ENCODE results near the gene EXOC3L1. TPM values are rescaled to one million over a fixed set of nuclear protein-coding genes. Genes with fewer than 3 reads are reported as not detected.

The EXOC3L1 gene
- total and polyA plus RNA-seq, 2 of the 13 experiments (the other 11 are each of a cell fraction or from before 2014, with no cell fraction given): 0.12 TPM; not detected in 1

- TF ChIP-seq FOXK1 (CRISPR knock-in tag; IDR thresholded peaks at IDR 0.05; ENCODE audit: borderline replicate concordance, low read depth) (peak; percentile 80; the same call in 1 of the 2 replicates), ZNF446 (CRISPR knock-in tag; IDR thresholded peaks at IDR 0.05) (no peak), ZFP91 (CRISPR knock-in tag; IDR thresholded peaks at IDR 0.05; ENCODE audit: borderline replicate concordance) (peak; percentile 92; the same call in 1 of the 2 replicates), ZBTB14 (CRISPR knock-in tag; IDR thresholded peaks at IDR 0.05) (peak; percentile 100), BCL3 (CRISPR knock-in tag; IDR thresholded peaks at IDR 0.05) (peak; percentile 85), RARG (CRISPR knock-in tag; IDR thresholded peaks at IDR 0.05; ENCODE audit: low read depth) (no peak), GATAD1 (CRISPR knock-in tag; IDR thresholded peaks at IDR 0.05) (peak; percentile 87), ZNF143 (CRISPR knock-in tag; IDR thresholded peaks at IDR 0.05) (peak; percentile 42; the same call in 1 of the 2 replicates), RORA (CRISPR knock-in tag; IDR thresholded peaks at IDR 0.05) (no peak), POLR2A (IDR thresholded peaks at IDR 0.05; ENCODE audit: insufficient read depth in 1 of 2, low read depth in 2 of 2, low read length in 2 of 2) (peak in 1 of 2 experiments; percentile 67; a peak in 2 of 4 replicates), ZNF468 (CRISPR knock-in tag; IDR thresholded peaks at IDR 0.05) (0 out of 2 replicates have a peak, but pooled peaks have one; percentile 83), ARNT (IDR thresholded peaks at IDR 0.05) (no peak), NR2F2 (IDR thresholded peaks at IDR 0.05; ENCODE audit: borderline replicate concordance, low read depth) (no peak), ZNF407 (CRISPR knock-in tag; IDR thresholded peaks at IDR 0.05; ENCODE audit: not compliant biosample characterization) (peak; percentile 92)
- TF ChIP-seq, protein P1, sequence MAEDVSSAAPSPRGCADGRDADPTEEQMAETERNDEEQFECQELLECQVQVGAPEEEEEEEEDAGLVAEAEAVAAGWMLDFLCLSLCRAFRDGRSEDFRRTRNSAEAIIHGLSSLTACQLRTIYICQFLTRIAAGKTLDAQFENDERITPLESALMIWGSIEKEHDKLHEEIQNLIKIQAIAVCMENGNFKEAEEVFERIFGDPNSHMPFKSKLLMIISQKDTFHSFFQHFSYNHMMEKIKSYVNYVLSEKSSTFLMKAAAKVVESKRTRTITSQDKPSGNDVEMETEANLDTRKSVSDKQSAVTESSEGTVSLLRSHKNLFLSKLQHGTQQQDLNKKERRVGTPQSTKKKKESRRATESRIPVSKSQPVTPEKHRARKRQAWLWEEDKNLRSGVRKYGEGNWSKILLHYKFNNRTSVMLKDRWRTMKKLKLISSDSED (CRISPR knock-in tag; IDR thresholded peaks at IDR 0.05): no peak
These were observed 6.1 kb downstream of the EXOC3L1 start, which contains the start of gene MATCAP1 (continued) for GRCh38 chr16:67183627-67184452.

All from HepG2 (cell line).